Measurements from ENCODE around the gene PDE4D.

DNA sequence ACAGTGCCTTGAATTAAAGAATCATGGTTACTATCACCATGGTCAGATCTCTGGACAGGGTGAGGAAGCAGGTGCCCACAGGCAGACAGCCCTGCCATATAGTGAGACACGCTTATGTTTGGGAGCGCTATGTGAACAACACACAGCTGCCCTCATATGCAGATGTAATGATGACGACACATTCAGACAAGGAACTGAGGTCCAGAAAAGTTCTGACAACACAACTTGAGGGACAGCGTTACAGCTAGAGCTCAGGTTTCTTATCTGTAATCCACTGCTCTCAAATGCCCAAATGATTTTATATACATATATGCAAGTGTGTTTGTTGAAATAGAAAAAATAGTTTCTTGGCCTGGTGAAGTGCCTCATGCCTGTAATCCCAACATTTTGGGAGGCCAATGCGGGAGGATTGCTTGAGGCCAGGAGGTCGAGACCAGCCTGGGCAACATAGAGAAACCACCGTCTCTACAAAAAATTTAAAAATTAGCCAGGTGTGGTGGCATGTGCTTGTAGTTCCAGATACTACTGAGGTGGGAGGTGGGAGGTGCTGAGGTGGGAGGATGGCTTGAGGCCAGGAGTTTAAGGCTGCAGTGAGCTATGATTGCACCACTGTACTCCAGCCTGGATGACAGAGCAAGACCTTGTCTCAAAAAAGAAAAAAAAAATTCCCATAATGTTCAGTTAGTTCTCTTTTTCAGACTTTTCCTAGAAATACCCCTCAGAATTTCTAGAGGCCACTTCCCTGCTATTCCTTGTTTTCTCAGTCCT, 887.4 kb downstream of the PDE4D start:
- TF ChIP-seq, protein P1, sequence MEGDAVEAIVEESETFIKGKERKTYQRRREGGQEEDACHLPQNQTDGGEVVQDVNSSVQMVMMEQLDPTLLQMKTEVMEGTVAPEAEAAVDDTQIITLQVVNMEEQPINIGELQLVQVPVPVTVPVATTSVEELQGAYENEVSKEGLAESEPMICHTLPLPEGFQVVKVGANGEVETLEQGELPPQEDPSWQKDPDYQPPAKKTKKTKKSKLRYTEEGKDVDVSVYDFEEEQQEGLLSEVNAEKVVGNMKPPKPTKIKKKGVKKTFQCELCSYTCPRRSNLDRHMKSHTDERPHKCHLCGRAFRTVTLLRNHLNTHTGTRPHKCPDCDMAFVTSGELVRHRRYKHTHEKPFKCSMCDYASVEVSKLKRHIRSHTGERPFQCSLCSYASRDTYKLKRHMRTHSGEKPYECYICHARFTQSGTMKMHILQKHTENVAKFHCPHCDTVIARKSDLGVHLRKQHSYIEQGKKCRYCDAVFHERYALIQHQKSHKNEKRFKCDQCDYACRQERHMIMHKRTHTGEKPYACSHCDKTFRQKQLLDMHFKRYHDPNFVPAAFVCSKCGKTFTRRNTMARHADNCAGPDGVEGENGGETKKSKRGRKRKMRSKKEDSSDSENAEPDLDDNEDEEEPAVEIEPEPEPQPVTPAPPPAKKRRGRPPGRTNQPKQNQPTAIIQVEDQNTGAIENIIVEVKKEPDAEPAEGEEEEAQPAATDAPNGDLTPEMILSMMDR (IDR thresholded peaks at IDR 0.05): no peak
- TF ChIP-seq SIN3A (IDR thresholded peaks at IDR 0.05; ENCODE audit: borderline replicate concordance, insufficient read depth, low read depth, low read length) (no peak), POLR2AphosphoS5 (IDR thresholded peaks at IDR 0.05; ENCODE audit: low read depth, low read length) (no peak), REST (IDR thresholded peaks at IDR 0.05; ENCODE audit: insufficient read depth in 1 of 2, low read depth in 2 of 2, low read length in 1 of 2) (no peak)
